Heart right ventricle (tissue), 16 donors: ENCODE measurements around the gene WWP2. TPM values are rescaled to one million over a fixed set of nuclear protein-coding genes. Genes with fewer than 3 reads are reported as not detected.

ENCODE experiments used
- ATAC-seq, 8 donors: fragments of 200-7000 bp; cut with Tn5 transposase; one replicate each; pipeline ENCODE4 v1.9.1; 2020; ENCODE audit warnings: mild to moderate bottlenecking in 8 of 8, moderate library complexity in 8 of 8, moderate number of reproducible peaks in 1 of 8
- DNase-seq, 2 donors: peaks; one replicate each; pipeline ENCODE4 v3.0.0-alpha.2; 2020
- H3K27ac ChIP-seq, 10 donors: fragments of 200-600 bp; sonication (generic) in 2 of 10; one replicate each; pipeline versions ENCODE4 v1.5.0 to v1.8.0; 2020 to 2022; ENCODE audit warnings: mild to moderate bottlenecking in 3 of 10
- H3K27me3 ChIP-seq, 7 donors: fragments of 200-600 bp; one replicate each; pipeline ENCODE4 v1.8.0; 2021 to 2022; ENCODE audit warnings: mild to moderate bottlenecking in 2 of 7
- H3K36me3 ChIP-seq, 9 donors: fragments of 200-600 bp; sonication (generic) in 1 of 9; one replicate each; pipeline versions ENCODE4 v1.5.0 to v1.8.0; 2020 to 2022; ENCODE audit warnings: mild to moderate bottlenecking in 2 of 9
- H3K4me1 ChIP-seq, 9 donors: fragments of 200-600 bp; sonication (generic) in 1 of 9; one replicate each; pipeline versions ENCODE4 v1.5.0 to v1.8.0; 2020 to 2022; ENCODE audit warnings: mild to moderate bottlenecking in 4 of 9
- H3K4me3 ChIP-seq, 10 donors: fragments of 200-600 bp; sonication (generic) in 2 of 10; one replicate each; pipeline versions ENCODE4 v1.5.0 to v1.8.0; 2020 to 2022; ENCODE audit warnings: mild to moderate bottlenecking in 7 of 10, moderate library complexity in 2 of 10
- H3K9me3 ChIP-seq, 11 donors: fragments of 200-600 bp in 10 of 11; sonication (generic) in 2 of 11; one replicate each; pipeline versions ENCODE4 v1.5.0 to v1.8.0; 2013 to 2022; ENCODE audit warnings: mild to moderate bottlenecking in 2 of 11, control low read depth in 1 of 11, moderate library complexity in 1 of 11
- WGBS, 2 donors: extraction: QIAGEN DNeasy Blood & Tissue Kit; methylation state at CpG; one replicate each; pipeline ENCODE4 v1.1.7; 2013; ENCODE audit warnings: inconsistent platforms in 1 of 2; 5-methylcytosine and 5-hydroxymethylcytosine counted together
- intact Hi-C, 10 donors: fragments of 100-400 bp; cut with DNase I; formaldehyde crosslinking; loops; one replicate each; pipeline versions ENCODE4 v1.11.1 to v1.14.2; 2022
- polyA plus RNA-seq, 2 donors: library from polyadenylated mRNA; stranded (reverse); fragments of 200-250 nt; gene quantifications; one replicate each; pipeline ENCODE4 v1.2.3, GENCODE V29; 2013
- total RNA-seq, 10 donors: library from RNA; stranded (reverse); fragmentation: NEBNext Ultra II Directional in 3 of 10; extraction: Animal tissue kit (Norgen Biotek cat#: 25700) in 3 of 10; gene quantifications; one replicate each; pipeline versions ENCODE4 v1.2.1 to v1.2.4, GENCODE V29; 2021 to 2023
- TF ChIP-seq, protein P1 (sequence below), 9 donors: fragments of 200-600 bp; sonication (generic) in 2 of 9; IDR thresholded peaks; one replicate each; pipeline versions ENCODE4 v1.5.0 to v1.8.0; 2021 to 2022; ENCODE audit warnings: antibody characterized with exemption in 9 of 9, mild to moderate bottlenecking in 5 of 9, moderate library complexity in 1 of 9
- donor health status: Arrhythmogenic right ventricular cardiomyopathy.
- donor health status: ischemic (EF 13 %, LVEDD 7.1; RV severe dilation, severe dysfunction).
- donor health status: healthy with polysubstance abuse.
- donor health status: DM: no; HTN: yes; CAD: no.
- donor health status: DM: no; HTN: no; CAD: no.
- donor health status: ischemic (EF 25% LVEDD 6.9; RV normal size, moderate dysfunction).
- donor health status: ischemic (EF 25% LVEDD 5.7; RV mildly dilated, moderate dysfunction).
- donor health status: healthy.
- donor health status: DM: yes; HTN: yes; CAD: no.
- donor health status: Ischemic cardiomyopathy.
- donor health status: ischemic (EF 35%, LVEDD 5.7; RV mildly dilated, moderate dysfunction).
- donor health status: nonischemic (EF 11% LVEDD 7.7; RV severe dilation, severe dysfunction).
- donor health status: DM: yes; HTN: yes; CAD: no.
- donor health status: PGD.
- donor health status: ischemic (EF 29% LVEDD 5.4; RV normal size, mild dysfunction).
- donor health status: nonischemic (EF 23%, LVEDD 6.1; RV moderate dilation, normal function).

The WWP2 gene
- total and polyA plus RNA-seq, 12 donors, result 9.0 to 31.1 (median 20.7) TPM

GRCh38 chr16:69917311-69917710 lies 155.2 kb downstream of the WWP2 start:
- intact Hi-C loops, result no loop called here
- peaks cover 0 to 25% (median 0%) of the 10 kb centered on the region in 9 donors for H3K36me3 ChIP-seq
- WGBS, 2 donors, result 67 to 88% methylated on average over 1 of the region's 1 CpG
- H3K4me3 ChIP-seq, result no peak overlapping the region
- peak overlapping the region in 5 of 10 donors; percentile 2 to 59 (median 25) for H3K27ac ChIP-seq
- TF ChIP-seq, protein P1, sequence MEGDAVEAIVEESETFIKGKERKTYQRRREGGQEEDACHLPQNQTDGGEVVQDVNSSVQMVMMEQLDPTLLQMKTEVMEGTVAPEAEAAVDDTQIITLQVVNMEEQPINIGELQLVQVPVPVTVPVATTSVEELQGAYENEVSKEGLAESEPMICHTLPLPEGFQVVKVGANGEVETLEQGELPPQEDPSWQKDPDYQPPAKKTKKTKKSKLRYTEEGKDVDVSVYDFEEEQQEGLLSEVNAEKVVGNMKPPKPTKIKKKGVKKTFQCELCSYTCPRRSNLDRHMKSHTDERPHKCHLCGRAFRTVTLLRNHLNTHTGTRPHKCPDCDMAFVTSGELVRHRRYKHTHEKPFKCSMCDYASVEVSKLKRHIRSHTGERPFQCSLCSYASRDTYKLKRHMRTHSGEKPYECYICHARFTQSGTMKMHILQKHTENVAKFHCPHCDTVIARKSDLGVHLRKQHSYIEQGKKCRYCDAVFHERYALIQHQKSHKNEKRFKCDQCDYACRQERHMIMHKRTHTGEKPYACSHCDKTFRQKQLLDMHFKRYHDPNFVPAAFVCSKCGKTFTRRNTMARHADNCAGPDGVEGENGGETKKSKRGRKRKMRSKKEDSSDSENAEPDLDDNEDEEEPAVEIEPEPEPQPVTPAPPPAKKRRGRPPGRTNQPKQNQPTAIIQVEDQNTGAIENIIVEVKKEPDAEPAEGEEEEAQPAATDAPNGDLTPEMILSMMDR (IDR thresholded peaks at IDR 0.05), result no peak
- peak in 3 of 8 donors; percentile 8 to 23 (median 20) for ATAC-seq
- no peaks in the 10 kb centered on the region for H3K9me3 ChIP-seq
- no peaks in the 10 kb centered on the region for H3K27me3 ChIP-seq
- DNase-seq, result no peak
- peaks cover 0 to 18% (median 6%) of the 10 kb centered on the region in 9 donors for H3K4me1 ChIP-seq

DNA sequence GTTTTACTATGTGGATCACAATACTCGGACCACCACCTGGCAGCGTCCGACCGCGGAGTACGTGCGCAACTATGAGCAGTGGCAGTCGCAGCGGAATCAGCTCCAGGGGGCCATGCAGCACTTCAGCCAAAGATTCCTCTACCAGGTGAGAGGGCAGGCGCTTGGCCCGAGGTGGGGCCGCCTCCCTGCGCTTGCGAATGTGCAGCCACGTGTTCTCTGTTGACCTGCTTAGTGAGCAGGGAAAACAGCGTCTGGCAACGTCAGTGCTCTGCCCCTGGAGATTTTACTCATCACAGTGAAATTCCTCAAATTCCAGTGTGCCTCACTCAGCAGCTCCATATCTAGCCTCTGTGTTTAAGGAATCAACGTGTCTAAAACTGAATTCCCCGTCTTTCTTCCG lies 155.6 kb downstream of the WWP2 start:
- Histone ChIP-seq H3K4me1 (peaks cover 0 to 18% (median 6%) of the 10 kb centered on the region in 9 donors), H3K4me3 (no peak overlapping the region), H3K27me3 (no peaks in the 10 kb centered on the region), H3K27ac (peak overlapping the region in 7 of 10 donors; percentile 2 to 60 (median 29)), H3K9me3 (no peaks in the 10 kb centered on the region), H3K36me3 (peaks cover 0 to 25% (median 0%) of the 10 kb centered on the region in 9 donors)
- DNase-seq (peak in 1 of 2 donors; percentile 35), ATAC-seq (peak in 7 of 8 donors; percentile 27 to 79 (median 74))
- TF ChIP-seq, protein P1 (IDR thresholded peaks at IDR 0.05), result no peak
- 65 to 66% methylated on average over 20 of the region's 20 CpGs for WGBS, 2 donors
- intact Hi-C loops, result no loop called here

DNA sequence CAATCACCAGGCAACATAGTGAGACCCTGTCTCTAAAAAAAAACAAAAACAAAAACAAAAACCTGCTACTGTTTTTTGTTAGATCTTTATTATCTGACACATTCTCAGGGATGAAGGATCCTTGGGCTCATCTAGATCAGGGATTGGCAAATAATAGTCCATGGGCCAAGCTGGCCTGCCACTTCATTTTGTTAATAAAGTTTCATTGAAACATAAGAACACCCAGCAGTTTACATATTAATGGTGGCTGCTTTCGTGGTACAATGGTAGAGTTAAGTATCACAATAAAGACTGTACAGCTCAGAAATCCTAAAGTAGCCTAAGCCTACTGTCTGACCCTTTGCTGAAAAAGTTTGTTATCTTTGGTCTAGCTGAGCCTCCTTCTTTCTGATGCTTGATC lies 156.1 kb downstream of the WWP2 start:
- Histone ChIP-seq H3K27me3 (no peaks in the 10 kb centered on the region), H3K27ac (peak overlapping the region in 5 of 10 donors; percentile 27 to 60 (median 32)), H3K36me3 (peaks cover 0 to 25% (median 0%) of the 10 kb centered on the region in 9 donors), H3K4me3 (no peak overlapping the region), H3K4me1 (peaks cover 0 to 22% (median 6%) of the 10 kb centered on the region in 9 donors), H3K9me3 (no peaks in the 10 kb centered on the region)
- intact Hi-C loops, result no loop called here
- TF ChIP-seq, protein P1 (IDR thresholded peaks at IDR 0.05), result no peak
- DNase-seq (no peak), ATAC-seq (no peak)
- WGBS, 2 donors, result 96 to 97% methylated on average over 1 of the region's 1 CpG

DNA sequence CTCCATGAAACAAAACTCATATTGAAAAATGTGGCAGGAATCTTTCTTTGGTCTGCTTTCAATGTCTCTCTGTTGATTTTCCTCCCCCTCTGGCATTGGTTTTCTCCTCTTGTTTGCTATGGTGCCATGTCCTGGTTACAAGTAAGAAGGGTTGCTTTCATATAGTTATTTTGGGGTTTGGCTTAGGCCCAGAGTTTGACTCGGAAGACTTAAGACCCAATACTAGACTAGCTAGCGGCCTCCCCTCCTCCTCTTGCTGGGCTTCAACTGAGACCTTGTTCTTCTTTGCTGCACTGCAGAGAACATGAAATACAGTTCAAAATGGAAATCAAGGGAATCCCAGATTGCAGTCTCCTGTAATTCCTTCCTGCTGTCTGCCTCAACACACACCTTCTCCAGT lies 159.0 kb downstream of the WWP2 start:
- Histone ChIP-seq H3K27ac (peak overlapping the region in 3 of 10 donors; percentile 26 to 37 (median 34)), H3K4me3 (no peak overlapping the region), H3K27me3 (no peaks in the 10 kb centered on the region), H3K9me3 (no peaks in the 10 kb centered on the region), H3K36me3 (peaks cover 0 to 38% (median 0%) of the 10 kb centered on the region in 9 donors), H3K4me1 (peaks cover 0 to 48% (median 19%) of the 10 kb centered on the region in 9 donors)
- DNase-seq (no peak), ATAC-seq (no peak)
- intact Hi-C loops, result loop anchor here in 1 of 10 donors (10.0 kb wide), 1 partner anchor 56 kb away; no protein-coding TSS in a partner anchor
- WGBS, 2 donors, result 53 to 61% methylated on average over 2 of the region's 2 CpGs
- TF ChIP-seq, protein P1 (IDR thresholded peaks at IDR 0.05), result no peak
